ENCODE data around the gene BCDIN3D.

BCDIN3D gene

GRCh38 chr12:49798248-49798647 lies 44.7 kb downstream of the BCDIN3D start:
- no peak for DNase-seq (ENCODE audit: low read depth)
- no peak for TF ChIP-seq CTCF (conservative IDR thresholded peaks at IDR 0.05; ENCODE audit: control insufficient read depth, insufficient read depth, low read depth, low read length)
- no peak overlapping the region for H3K4me3 ChIP-seq (ENCODE audit: control insufficient read depth, low read depth, low read length)

- no peak for TF ChIP-seq CTCF (conservative IDR thresholded peaks at IDR 0.05; ENCODE audit: control insufficient read depth, insufficient read depth, low read depth, low read length)
- no peak overlapping the region for H3K4me3 ChIP-seq (ENCODE audit: control insufficient read depth, low read depth, low read length)
- DNase-seq (ENCODE audit: low read depth), result no peak
Measured at GRCh38 chr12:49797449-49797776, 45.5 kb downstream of the BCDIN3D start.

DNA sequence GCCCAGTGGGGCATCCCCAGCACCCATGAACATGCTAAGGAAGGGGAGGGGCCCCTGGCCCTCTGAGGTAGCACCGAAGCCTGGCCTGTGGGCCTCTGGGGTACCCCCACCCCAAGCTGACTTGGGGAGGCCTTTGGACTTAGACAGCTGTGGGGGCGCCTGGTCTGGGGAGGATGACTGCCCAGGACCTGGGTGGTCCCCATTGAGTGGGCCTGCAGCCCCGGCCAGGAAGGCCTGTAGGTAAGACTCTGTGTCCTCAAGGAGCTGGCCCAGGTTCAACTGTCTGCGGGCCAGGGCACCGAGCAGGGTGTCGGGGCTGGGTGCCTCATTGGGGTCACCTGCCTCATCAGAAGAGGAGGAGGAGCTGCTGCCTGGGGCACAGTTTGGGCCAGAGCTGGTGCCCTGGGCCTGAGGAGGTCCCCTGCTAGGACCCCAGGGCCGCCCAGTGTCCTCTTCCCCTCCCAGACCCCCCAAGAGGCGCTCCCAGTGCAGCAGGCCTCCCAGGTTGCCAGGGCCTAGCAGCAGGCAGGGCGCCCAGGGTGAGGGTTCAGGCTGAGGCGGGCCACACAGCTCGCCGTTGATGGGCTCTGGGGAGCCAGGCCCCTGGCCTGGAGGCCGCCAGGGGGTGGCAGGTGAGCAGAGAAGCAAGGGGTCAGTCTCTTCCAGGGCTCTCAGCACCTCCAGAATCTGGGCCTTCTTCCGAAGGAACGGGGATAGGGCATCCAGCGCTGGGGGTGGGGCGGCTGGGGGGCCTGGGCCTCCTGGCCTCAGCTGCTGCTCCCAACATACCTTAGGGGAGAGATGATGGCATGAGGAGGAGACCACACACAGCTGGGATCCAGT lies 46.1 kb downstream of the BCDIN3D start:
- TF ChIP-seq CTCF (conservative IDR thresholded peaks at IDR 0.05; ENCODE audit: control insufficient read depth, insufficient read depth, low read depth, low read length), result no peak
- no peak overlapping the region for H3K4me3 ChIP-seq (ENCODE audit: control insufficient read depth, low read depth, low read length)

GRCh38 chr12:49796155-49796554 lies 46.8 kb downstream of the BCDIN3D start:
- no peak overlapping the region for H3K4me3 ChIP-seq (ENCODE audit: control insufficient read depth, low read depth, low read length)
- no peak for TF ChIP-seq CTCF (conservative IDR thresholded peaks at IDR 0.05; ENCODE audit: control insufficient read depth, insufficient read depth, low read depth, low read length)
- DNase-seq (ENCODE audit: low read depth), result no peak

More for the DNA sequence above, 46.1 kb downstream of the BCDIN3D start:
- no peak for DNase-seq (ENCODE audit: low read depth)

GRCh38 chr12:49795654-49796105 lies 47.2 kb downstream of the BCDIN3D start:
- DNase-seq (ENCODE audit: low read depth), result no peak
- H3K4me3 ChIP-seq (ENCODE audit: control insufficient read depth, low read depth, low read length), result no peak overlapping the region
- TF ChIP-seq CTCF (conservative IDR thresholded peaks at IDR 0.05; ENCODE audit: control insufficient read depth, insufficient read depth, low read depth, low read length), result no peak

GRCh38 chr12:49794811-49795653 lies 47.9 kb downstream of the BCDIN3D start:
- TF ChIP-seq CTCF (conservative IDR thresholded peaks at IDR 0.05; ENCODE audit: control insufficient read depth, insufficient read depth, low read depth, low read length), result no peak
- DNase-seq (ENCODE audit: low read depth), result no peak
- no peak overlapping the region for H3K4me3 ChIP-seq (ENCODE audit: control insufficient read depth, low read depth, low read length)

Data from fibroblast of mammary gland (primary cell).